ENCODE measurements around the gene TMEM135. TPM values are rescaled to one million over a fixed set of nuclear protein-coding genes. Genes with fewer than 3 reads are reported as not detected.
"Not testable (repeated sequence)": the region's sequence is repeated elsewhere in the genome, so short reads cannot be mapped to it uniquely, and the experiment has no call there.

TMEM135 gene
- total RNA-seq, 1 experiment from 2014 or later, result 14.0 TPM

DNA sequence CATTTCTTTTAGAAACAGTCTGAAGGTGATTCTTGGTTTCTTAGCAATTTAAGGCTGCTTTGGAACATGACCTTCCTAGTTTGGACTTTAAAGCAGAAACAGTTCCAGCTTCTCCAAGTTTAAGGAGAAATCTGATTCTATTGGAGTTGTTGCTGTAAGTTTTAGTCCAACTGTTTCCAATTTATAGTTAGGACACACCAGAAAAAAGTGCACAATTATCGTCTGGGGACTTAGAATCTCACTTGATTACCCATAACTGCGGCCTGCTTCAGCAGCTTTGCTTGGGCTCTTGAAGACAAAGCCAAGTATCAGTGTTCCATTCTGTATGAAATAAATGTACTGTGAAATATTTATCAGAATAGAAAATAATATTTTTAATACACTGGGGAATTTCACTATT is 246.6 kb downstream of the TMEM135 start:
- Histone ChIP-seq H3K4me1 (ENCODE audit: insufficient read depth, low read length) (peaks cover 9% of the 10 kb centered on the region), H3K27ac (ENCODE audit: low read length) (no peak overlapping the region), H3K9me3 (ENCODE audit: low read length) (no peaks in the 10 kb centered on the region), H3K79me2 (ENCODE audit: low read length) (no peaks in the 10 kb centered on the region), H3F3A (ENCODE audit: low read length, unreplicated experiment) (no peaks in the 10 kb centered on the region), H3K36me3 (ENCODE audit: low read depth, low read length) (no peaks in the 10 kb centered on the region), H3K9me2 (replicated peaks; ENCODE audit: low read length) (no peaks in the 10 kb centered on the region), H3K27me3 (ENCODE audit: low read length) (no peaks in the 10 kb centered on the region), H3K4me2 (ENCODE audit: low read length) (no peak overlapping the region), H3K4me3 (ENCODE audit: low read length) (no peak overlapping the region), H4K20me1 (ENCODE audit: low read length) (no peaks in the 10 kb centered on the region), H3K9ac (ENCODE audit: low read length) (no peak overlapping the region), H2AFZ (ENCODE audit: low read length) (no peak overlapping the region)
- ChIA-PET CTCF (no interaction called here), POLR2A (ENCODE audit: unreplicated experiment) (no interaction called here)
- ATAC-seq (no peak), DNase-seq (no peak)
- no TSS peak for BruUV-seq (replicated peaks)
- no peak for TF ChIP-seq EZH2 (IDR thresholded peaks at IDR 0.05; ENCODE audit: low read length, unreplicated experiment)
- intact Hi-C loops (cut with micrococcal nuclease), result loop anchor here (5.0 kb wide), 1 partner anchor 327 kb away; the partner anchor contains the start of gene FZD4

DNA sequence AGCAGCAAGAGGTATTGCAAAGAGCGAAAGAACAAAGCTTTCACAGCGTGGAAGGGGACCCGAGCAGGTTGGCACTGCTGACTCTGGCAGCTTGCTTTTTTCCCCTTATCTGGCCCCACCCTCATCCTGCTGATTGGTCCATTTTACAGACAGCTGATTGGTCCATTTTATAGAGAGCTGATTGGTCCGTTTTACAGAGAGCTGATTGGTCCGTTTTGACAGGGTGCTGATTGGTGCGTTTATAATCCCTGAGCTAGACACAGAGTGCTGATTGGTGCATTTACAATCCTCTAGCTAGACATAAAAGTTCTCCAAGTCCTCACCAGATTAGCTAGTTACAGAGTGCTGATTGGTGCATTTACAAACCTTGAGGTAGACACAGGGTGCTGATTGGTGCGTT is 247.9 kb downstream of the TMEM135 start:
- H3K9me2 ChIP-seq (replicated peaks; ENCODE audit: low read length); POLR2A ChIA-PET (ENCODE audit: unreplicated experiment); intact Hi-C loops (cut with micrococcal nuclease); BruUV-seq (replicated peaks); DNase-seq; H3K4me1 ChIP-seq (ENCODE audit: insufficient read depth, low read length); H3K79me2 ChIP-seq (ENCODE audit: low read length); H3F3A ChIP-seq (ENCODE audit: low read length, unreplicated experiment); ATAC-seq; H3K27me3 ChIP-seq (ENCODE audit: low read length); H4K20me1 ChIP-seq (ENCODE audit: low read length); CTCF ChIA-PET; H3K27ac ChIP-seq (ENCODE audit: low read length); H3K36me3 ChIP-seq (ENCODE audit: low read depth, low read length); H3K4me2 ChIP-seq (ENCODE audit: low read length); H3K9ac ChIP-seq (ENCODE audit: low read length); H3K4me3 ChIP-seq (ENCODE audit: low read length); H2AFZ ChIP-seq (ENCODE audit: low read length); H3K9me3 ChIP-seq (ENCODE audit: low read length): not testable (repeated sequence)

DNA sequence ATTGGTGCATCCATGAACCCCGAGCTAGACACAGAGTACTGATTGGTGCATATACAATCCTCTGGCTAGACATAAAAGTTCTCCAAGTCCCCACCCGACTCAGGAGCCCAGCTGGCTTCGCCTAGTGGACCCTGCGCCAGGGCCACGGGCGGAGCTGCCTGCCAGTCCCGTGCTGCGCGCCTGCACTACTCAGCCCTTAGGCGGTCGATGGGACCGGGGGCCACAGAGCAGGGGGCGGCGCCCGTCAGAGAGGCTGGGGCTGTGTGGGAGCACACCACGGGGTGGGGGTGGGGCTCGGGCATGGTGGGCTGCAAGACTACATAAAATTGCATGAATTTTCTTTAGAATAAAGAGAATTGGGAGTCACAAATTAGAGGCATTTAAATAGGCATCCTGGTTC is 248.6 kb downstream of the TMEM135 start:
- Histone ChIP-seq H3K9me3 (ENCODE audit: low read length) (no peaks in the 10 kb centered on the region), H3F3A (ENCODE audit: low read length, unreplicated experiment) (no peaks in the 10 kb centered on the region), H2AFZ (ENCODE audit: low read length) (no peak overlapping the region), H3K4me1 (ENCODE audit: insufficient read depth, low read length) (peaks cover 6% of the 10 kb centered on the region), H3K9me2 (replicated peaks; ENCODE audit: low read length) (no peaks in the 10 kb centered on the region), H3K4me2 (ENCODE audit: low read length) (no peak overlapping the region), H3K27me3 (ENCODE audit: low read length) (no peaks in the 10 kb centered on the region), H3K36me3 (ENCODE audit: low read depth, low read length) (no peaks in the 10 kb centered on the region), H3K4me3 (ENCODE audit: low read length) (no peak overlapping the region), H3K79me2 (ENCODE audit: low read length) (no peaks in the 10 kb centered on the region), H3K9ac (ENCODE audit: low read length) (no peak overlapping the region), H4K20me1 (ENCODE audit: low read length) (no peaks in the 10 kb centered on the region), H3K27ac (ENCODE audit: low read length) (no peak overlapping the region)
- no TSS peak for BruUV-seq (replicated peaks)
- CTCF ChIA-PET, result interaction anchor here (0.6 kb wide), 1 partner anchor 347 kb away, joined by 3 read pairs; no protein-coding TSS in a partner anchor
- DNase-seq (no peak), ATAC-seq (no peak)
- intact Hi-C loops (cut with micrococcal nuclease), result no loop called here
- POLR2A ChIA-PET (ENCODE audit: unreplicated experiment), result no interaction called here
- no peak for TF ChIP-seq EZH2phosphoT487 (IDR thresholded peaks at IDR 0.05; ENCODE audit: borderline replicate concordance, low read length)
- TF ChIP-seq, protein P1, sequence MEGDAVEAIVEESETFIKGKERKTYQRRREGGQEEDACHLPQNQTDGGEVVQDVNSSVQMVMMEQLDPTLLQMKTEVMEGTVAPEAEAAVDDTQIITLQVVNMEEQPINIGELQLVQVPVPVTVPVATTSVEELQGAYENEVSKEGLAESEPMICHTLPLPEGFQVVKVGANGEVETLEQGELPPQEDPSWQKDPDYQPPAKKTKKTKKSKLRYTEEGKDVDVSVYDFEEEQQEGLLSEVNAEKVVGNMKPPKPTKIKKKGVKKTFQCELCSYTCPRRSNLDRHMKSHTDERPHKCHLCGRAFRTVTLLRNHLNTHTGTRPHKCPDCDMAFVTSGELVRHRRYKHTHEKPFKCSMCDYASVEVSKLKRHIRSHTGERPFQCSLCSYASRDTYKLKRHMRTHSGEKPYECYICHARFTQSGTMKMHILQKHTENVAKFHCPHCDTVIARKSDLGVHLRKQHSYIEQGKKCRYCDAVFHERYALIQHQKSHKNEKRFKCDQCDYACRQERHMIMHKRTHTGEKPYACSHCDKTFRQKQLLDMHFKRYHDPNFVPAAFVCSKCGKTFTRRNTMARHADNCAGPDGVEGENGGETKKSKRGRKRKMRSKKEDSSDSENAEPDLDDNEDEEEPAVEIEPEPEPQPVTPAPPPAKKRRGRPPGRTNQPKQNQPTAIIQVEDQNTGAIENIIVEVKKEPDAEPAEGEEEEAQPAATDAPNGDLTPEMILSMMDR (conservative IDR thresholded peaks at IDR 0.05; ENCODE audit: low read depth, low read length), result no peak
- TF ChIP-seq EZH2 (IDR thresholded peaks at IDR 0.05; ENCODE audit: low read length, unreplicated experiment), result no peak

DNA sequence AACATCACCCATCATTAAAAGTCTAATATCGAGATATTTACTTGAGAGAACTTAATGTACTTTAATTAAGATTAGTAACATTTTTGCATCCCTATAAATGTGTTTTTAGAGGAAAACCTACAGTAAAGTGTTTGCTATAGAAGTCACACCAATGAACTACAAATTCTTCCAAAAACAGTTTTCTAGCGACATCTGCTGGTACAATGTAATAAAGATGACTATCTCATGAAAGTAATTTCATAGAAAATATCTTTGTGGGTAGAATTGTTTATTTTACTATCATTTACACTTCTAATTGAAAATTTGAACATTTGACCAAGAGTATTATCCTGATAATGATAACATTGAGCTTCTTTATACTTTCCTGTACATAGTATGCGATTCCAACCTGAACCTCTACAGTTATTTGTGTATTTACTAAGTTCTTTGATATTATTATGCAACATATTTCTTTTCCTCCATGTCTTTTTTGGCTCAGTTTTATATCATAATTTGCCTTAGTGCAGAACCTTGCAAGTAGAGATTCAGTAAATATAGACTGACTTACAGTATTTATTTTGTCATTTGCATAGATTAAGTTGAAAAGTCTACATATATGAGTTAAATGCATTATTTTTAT is 252.7 kb downstream of the TMEM135 start:
- peak; percentile 93 for DNase-seq
- Histone ChIP-seq H3K9me3 (ENCODE audit: low read length) (no peaks in the 10 kb centered on the region), H3K9ac (ENCODE audit: low read length) (no peak overlapping the region), H4K20me1 (ENCODE audit: low read length) (no peaks in the 10 kb centered on the region), H3F3A (ENCODE audit: low read length, unreplicated experiment) (no peaks in the 10 kb centered on the region), H3K27me3 (ENCODE audit: low read length) (no peaks in the 10 kb centered on the region), H3K4me3 (ENCODE audit: low read length) (no peak overlapping the region), H3K4me2 (ENCODE audit: low read length) (no peak overlapping the region), H3K9me2 (replicated peaks; ENCODE audit: low read length) (no peaks in the 10 kb centered on the region), H3K27ac (ENCODE audit: low read length) (no peak overlapping the region), H3K79me2 (ENCODE audit: low read length) (no peaks in the 10 kb centered on the region), H3K4me1 (ENCODE audit: insufficient read depth, low read length) (no peaks in the 10 kb centered on the region), H2AFZ (ENCODE audit: low read length) (no peak overlapping the region), H3K36me3 (ENCODE audit: low read depth, low read length) (no peaks in the 10 kb centered on the region)
- no TSS peak for BruUV-seq (replicated peaks)
- peak; percentile 65 for ATAC-seq
- POLR2A ChIA-PET (ENCODE audit: unreplicated experiment), result no interaction called here
- TF ChIP-seq, protein P1 (conservative IDR thresholded peaks at IDR 0.05; ENCODE audit: low read depth, low read length), result peak; percentile 92
- no peak for TF ChIP-seq EZH2 (IDR thresholded peaks at IDR 0.05; ENCODE audit: low read length, unreplicated experiment)
- TF ChIP-seq EZH2phosphoT487 (IDR thresholded peaks at IDR 0.05; ENCODE audit: borderline replicate concordance, low read length), result no peak
- intact Hi-C loops (cut with micrococcal nuclease), result loop anchor here (1.0 to 5.0 kb wide), 6 partner anchors 132 to 1433 kb away; partner anchors contain the start of gene CCDC83
- CTCF ChIA-PET, result no interaction called here

Data from PC-3 (cell line).